ENCODE data around the gene TMC5. TPM values are rescaled to one million over a fixed set of nuclear protein-coding genes. Genes with fewer than 3 reads are reported as not detected.
"Not testable (repeated sequence)": the region's sequence is repeated elsewhere in the genome, so short reads cannot be mapped to it uniquely, and the experiment has no call there.

Gene TMC5
- total RNA-seq, 4 donors from 2014 or later = 0.11 to 5.7 (median 0.67) TPM

DNA sequence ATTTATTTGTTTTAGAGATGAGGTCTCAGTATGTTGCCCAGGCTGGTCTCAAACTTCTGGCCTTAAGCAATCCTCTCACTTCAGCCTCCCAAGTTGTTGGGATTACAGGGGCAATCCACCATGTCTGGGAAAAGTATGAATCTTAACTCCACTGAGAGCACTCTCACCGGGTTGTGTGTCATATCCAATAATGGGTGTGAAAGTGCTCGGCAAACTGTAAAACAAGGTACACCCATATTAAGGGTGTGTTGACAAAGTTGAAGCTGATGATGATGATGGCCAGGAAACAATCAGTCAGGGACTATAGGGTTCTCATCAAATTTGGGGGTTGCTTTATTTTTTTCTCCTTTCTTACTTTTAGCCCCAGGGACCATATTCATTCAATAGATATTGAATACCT is 25.3 kb upstream of the TMC5 start:
- no peak for DNase-seq
- H3K4me1 ChIP-seq = peaks cover 6 to 59% (median 19%) of the 10 kb centered on the region in 3 donors
- peaks cover 0 to 57% (median 0%) of the 10 kb centered on the region in 4 donors for H3K27me3 ChIP-seq
- intact Hi-C loops (cut with DNase I) = no loop called here
- no peak overlapping the region for H3K4me3 ChIP-seq
- WGBS, 2 donors = 33 to 57% methylated on average over 2 of the region's 2 CpGs
- peaks cover 0 to 4% (median 0%) of the 10 kb centered on the region in 3 donors for H3K9me3 ChIP-seq
- no peak overlapping the region for H3K27ac ChIP-seq
- no peak for TF ChIP-seq POLR2A (IDR thresholded peaks at IDR 0.05)
- TF ChIP-seq, protein P1, sequence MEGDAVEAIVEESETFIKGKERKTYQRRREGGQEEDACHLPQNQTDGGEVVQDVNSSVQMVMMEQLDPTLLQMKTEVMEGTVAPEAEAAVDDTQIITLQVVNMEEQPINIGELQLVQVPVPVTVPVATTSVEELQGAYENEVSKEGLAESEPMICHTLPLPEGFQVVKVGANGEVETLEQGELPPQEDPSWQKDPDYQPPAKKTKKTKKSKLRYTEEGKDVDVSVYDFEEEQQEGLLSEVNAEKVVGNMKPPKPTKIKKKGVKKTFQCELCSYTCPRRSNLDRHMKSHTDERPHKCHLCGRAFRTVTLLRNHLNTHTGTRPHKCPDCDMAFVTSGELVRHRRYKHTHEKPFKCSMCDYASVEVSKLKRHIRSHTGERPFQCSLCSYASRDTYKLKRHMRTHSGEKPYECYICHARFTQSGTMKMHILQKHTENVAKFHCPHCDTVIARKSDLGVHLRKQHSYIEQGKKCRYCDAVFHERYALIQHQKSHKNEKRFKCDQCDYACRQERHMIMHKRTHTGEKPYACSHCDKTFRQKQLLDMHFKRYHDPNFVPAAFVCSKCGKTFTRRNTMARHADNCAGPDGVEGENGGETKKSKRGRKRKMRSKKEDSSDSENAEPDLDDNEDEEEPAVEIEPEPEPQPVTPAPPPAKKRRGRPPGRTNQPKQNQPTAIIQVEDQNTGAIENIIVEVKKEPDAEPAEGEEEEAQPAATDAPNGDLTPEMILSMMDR (IDR thresholded peaks at IDR 0.05) = no peak
- H3K36me3 ChIP-seq = no peaks in the 10 kb centered on the region

DNA sequence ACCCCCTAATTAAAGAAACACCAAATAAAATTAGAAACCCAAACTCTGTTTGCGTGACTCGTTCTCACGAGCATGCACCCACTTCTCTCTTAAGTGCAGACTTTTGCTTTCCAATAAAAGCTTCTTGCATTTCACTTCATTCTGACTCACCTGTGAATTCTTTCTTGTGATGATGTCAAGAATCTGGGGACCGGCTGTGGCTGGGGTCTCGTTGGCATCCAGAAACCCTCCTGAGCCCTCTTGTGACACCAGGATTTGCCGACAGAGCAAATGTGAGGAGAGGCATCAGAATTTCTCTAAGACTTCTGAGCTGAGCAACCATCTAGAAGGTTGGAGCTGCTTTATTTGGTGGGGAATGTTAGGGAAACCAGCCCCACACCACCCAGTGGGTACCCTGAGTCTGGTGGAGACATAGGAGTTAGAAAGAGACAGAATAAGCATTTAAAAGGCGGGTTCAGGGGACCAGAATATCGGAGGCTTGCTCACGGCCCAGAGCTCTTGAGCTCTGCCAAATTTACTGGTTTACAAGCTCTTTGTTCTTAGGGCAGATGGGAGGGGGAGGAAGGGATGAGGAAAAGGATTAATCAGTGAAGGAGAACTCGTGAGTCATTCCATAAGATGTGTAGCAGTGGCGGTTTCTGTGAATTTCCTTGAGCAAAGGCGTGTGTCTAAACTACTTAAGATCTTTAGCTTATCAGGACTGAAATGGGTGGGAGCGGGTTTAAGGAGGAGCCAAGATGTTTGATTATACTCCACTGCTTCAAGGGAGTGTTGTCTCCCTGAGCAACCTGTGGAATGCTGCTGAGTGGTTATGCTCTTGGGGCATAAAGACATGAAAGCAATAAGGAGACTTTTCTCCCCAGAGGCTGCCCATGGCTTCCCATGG is 24.2 kb upstream of the TMC5 start:
- intact Hi-C loops (cut with DNase I) = no loop called here
- Histone ChIP-seq H3K27me3 (peaks cover 0 to 53% (median 0%) of the 10 kb centered on the region in 4 donors), H3K27ac (peak overlapping the region; percentile 7 to 61 (median 42)), H3K36me3 (no peaks in the 10 kb centered on the region), H3K4me1 (peaks cover 6 to 66% (median 19%) of the 10 kb centered on the region in 3 donors), H3K9me3 (peaks cover 0 to 4% (median 0%) of the 10 kb centered on the region in 3 donors), H3K4me3 (no peak overlapping the region)
- no peak for DNase-seq
- 28 to 47% methylated on average over 12 to 13 of the region's 13 CpGs for WGBS, 2 donors
- TF ChIP-seq, protein P1 (IDR thresholded peaks at IDR 0.05) = no peak
- peak in 1 of 4 donors; percentile 28 for TF ChIP-seq POLR2A (IDR thresholded peaks at IDR 0.05)

- peak overlapping the region in 1 of 4 donors; percentile 71 for H3K27ac ChIP-seq
Measured at GRCh38 chr16:19395646-19396267, 21.9 kb upstream of the TMC5 start.

GRCh38 chr16:19396555-19397011 is 21.1 kb upstream of the TMC5 start:
- DNase-seq = no peak
- intact Hi-C loops (cut with DNase I) = no loop called here
- no peak overlapping the region for H3K4me3 ChIP-seq
- peaks cover 0 to 39% (median 0%) of the 10 kb centered on the region in 4 donors for H3K27me3 ChIP-seq
- no peak for TF ChIP-seq POLR2A (IDR thresholded peaks at IDR 0.05)
- TF ChIP-seq, protein P1 (IDR thresholded peaks at IDR 0.05) = no peak
- H3K4me1 ChIP-seq = peaks cover 6 to 65% (median 19%) of the 10 kb centered on the region in 3 donors
- H3K9me3 ChIP-seq = peaks cover 0 to 11% (median 6%) of the 10 kb centered on the region in 3 donors
- peak overlapping the region in 3 of 4 donors; percentile 16 to 71 (median 34) for H3K27ac ChIP-seq
- 21 to 22% methylated on average over 9 of the region's 9 CpGs for WGBS, 2 donors
- H3K36me3 ChIP-seq = no peaks in the 10 kb centered on the region

More at GRCh38 chr16:19395646-19396267, 21.9 kb upstream of the TMC5 start:
- 39 to 52% methylated on average over 3 to 4 of the region's 4 CpGs for WGBS, 2 donors
- H3K36me3 ChIP-seq; H3K4me3 ChIP-seq; H3K9me3 ChIP-seq; intact Hi-C loops (cut with DNase I); DNase-seq: not testable (repeated sequence)
- Histone ChIP-seq H3K27me3 (peaks cover 0 to 47% (median 0%) of the 10 kb centered on the region in 4 donors), H3K4me1 (peaks cover 6 to 65% (median 19%) of the 10 kb centered on the region in 3 donors)

GRCh38 chr16:19397373-19397772 is 20.3 kb upstream of the TMC5 start:
- Histone ChIP-seq H3K27me3 (peaks cover 0 to 31% (median 0%) of the 10 kb centered on the region in 4 donors), H3K9me3 (peaks cover 0 to 19% (median 7%) of the 10 kb centered on the region in 3 donors), H3K4me1 (peaks cover 6 to 61% (median 19%) of the 10 kb centered on the region in 3 donors), H3K27ac (peak overlapping the region in 2 of 4 donors; percentile 16 to 71)
- 36 to 38% methylated on average over 2 of the region's 2 CpGs for WGBS, 2 donors
- H3K36me3 ChIP-seq; intact Hi-C loops (cut with DNase I); DNase-seq; H3K4me3 ChIP-seq: not testable (repeated sequence)

All from esophagus squamous epithelium (tissue), 5 donors.